SKM-1 treated with dmso at 0.1 percent for 144 hours (cell line): ENCODE results near the gene BCAP31.
"Not testable (repeated sequence)": the region's sequence is repeated elsewhere in the genome, so short reads cannot be mapped to it uniquely, and the experiment has no call there.

Experiments used
- DNase-seq: peaks from one replicate; lab custom pipeline; 2025; ENCODE audit not compliant: unreplicated experiment; lab: John Stamatoyannopoulos, UW

Gene BCAP31

DNA sequence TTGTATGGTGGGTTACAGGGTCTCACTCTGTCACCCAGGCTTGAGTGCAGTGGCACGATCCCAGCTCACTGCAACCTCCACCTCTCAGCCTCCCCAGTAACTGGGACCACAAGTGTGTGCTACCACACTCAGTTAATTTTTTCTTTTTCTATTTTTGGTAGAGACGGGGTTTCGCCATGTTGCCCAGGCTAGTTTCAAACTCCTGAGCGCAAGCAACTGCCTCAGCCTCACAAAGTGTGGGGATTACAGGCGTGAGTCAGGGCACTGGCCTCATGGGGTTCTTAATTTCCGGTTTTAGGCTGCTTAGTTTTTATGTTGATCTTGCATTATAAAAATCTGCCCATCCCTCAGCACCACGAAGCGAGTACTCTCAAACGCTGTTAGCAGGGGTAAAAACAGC, 6.7 kb downstream of the BCAP31 start:
- DNase-seq: no peak

GRCh38 chrX:153714256-153714655, 9.9 kb downstream of the BCAP31 start:
- no peak for DNase-seq

GRCh38 chrX:153709726-153710674, 14.2 kb downstream of the BCAP31 start:
- no peak for DNase-seq

DNA sequence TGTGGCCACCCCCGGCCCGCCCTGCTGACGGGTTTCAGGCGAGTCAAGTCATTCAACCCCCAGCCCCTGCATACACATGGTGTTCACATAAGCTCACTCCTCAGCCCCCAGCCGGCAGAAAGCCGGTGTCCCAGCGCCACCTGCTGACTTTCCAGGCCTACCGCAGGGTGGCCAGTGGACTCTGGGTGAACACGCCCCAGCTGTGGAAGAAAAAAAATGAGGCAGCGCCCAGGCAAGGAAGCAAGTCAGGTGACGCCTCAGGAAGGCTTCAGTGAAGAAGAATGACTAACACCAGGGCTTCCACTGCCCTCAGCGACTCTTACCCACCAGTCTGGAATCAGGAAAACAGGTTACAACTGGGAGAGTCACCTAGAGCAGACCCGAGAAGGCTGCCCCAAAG, 15.8 kb downstream of the BCAP31 start:
- peak; percentile 15 for DNase-seq

DNA sequence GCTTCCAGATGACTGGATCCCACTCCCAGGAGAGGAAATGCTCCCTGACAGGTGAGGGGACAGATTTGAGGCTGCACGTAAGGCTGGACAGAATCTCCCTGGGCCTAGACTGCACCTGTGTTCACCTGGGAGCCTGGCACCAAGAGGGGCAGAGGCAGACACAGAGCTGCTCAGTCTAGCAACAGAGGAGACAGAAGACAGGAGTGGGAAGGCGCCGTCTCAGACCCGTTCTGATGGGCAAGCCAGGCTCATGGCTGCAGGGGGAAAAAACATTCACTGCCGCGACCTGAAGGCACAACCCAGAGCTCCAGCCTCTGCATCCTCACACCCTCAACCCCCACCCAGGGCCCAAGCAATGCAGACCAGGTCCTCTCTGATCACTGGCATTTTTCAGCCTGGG, 16.8 kb downstream of the BCAP31 start:
- DNase-seq: no peak

- DNase-seq: no peak
Observed at GRCh38 chrX:153706799-153707198, 17.4 kb downstream of the BCAP31 start.

DNA sequence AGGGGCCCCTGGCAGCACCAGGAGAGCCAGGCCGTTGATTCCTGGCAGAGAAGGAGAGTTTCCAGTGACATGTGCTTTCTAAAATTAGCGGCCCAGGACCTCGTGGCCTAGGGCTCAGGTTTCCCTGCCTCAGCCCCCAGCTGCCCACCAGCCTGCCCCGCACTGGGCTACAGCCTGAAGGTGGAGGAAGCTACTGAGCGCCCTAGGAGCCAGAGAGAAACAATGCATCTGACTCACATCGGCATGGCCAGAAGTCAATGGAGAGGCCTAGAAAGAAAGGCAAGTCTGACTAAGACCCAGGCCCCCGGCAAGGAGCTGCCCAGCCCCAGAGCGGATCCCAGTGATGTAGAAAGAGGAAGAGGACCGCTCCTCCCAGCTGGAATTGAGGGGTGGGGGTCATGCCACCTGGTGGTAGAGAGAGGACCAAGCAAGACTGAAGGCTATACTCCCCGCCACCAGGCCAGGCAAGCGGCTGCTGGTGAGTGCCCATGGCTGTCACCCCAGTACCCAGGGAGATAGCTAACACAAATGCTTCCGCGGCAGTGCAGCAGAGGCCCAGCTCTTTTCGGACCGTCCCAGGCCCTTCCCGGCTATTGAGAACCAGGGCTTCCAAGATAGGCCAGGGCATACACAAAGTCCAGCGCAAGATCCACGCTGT, 18.7 kb downstream of the BCAP31 start:
- DNase-seq: not testable (repeated sequence)

GRCh38 chrX:153704631-153705402, 19.4 kb downstream of the BCAP31 start:
- DNase-seq: not testable (repeated sequence)

DNA sequence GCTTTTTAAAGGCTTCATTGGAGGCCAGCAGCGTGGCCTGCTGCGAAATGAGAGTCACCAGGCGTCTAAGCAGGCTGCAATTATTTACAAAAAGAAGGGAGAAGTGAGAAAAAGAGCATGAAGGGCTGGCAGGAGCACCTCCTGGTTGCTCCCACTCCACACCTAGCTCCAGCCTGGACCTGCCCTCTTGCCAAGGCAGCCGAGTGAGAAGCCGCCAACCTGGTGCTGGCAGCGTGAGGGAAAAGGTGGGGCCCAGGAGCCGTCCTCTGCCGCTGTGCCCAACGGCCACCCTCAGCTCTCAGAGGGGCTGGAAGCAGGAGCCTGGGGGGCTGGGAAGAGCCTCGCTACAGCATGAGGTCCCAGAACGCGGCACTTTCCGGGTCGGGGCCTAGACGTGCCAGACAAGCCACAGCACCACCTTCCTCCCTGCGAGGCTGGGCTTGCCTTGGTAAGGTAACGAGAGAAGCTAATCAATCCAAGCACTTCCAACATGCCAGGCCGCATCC, 20.1 kb downstream of the BCAP31 start:
- DNase-seq: no peak

GRCh38 chrX:153703036-153703370, 21.2 kb downstream of the BCAP31 start:
- no peak for DNase-seq

DNA sequence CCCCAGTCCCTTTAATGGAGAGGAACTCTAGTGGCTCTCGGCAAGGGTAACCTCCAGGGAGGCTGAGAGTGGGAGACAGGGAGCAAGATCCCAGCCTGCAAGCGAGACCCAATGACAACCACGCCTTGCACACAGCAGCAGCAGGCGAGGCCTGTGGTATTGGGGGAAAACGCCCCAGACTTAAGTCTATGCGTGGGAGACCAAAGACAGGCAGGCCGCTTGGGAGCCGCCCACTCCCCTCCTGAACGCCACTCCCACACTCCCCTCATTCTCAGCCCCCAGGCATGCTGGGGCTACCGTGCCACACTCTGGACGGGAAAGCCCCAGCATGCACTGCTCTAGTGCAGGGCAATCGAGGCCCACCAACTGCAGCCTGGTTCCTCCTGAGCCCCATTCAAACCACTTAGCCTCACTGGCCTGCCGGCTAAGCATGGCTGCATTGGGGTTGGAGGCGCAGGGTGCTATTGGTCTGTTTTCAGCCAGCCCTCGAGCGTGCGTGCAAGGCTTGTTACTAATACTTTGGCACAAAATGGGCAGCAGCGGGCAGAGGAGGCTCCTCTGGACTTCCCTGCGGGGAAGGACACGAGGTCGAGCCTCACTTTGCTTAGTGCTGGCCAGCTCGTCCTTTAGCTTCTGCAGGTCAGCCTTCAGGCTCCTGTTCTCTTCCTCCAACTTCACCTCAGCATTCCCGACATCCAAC, 21.7 kb downstream of the BCAP31 start:
- no peak for DNase-seq

DNA sequence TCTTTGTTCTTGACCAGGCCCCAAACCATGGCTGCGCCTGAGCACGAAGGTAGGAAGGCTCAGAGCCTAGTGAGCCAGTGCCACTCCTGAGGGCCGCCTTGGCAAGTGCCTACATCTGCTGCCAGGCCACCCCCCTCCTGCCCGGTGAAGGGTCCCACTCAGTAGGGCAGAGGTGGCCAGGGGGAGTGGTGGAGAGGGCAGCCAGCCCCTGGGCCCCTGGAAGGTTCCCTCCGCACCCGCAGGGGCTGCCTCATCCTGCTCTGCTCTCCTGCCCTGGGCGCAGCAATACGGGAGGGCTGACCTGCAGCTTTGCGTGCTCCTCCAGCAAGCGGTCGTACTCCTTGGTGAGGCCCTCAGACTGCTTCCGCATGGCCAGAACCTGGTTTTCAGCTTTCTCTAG, 22.5 kb downstream of the BCAP31 start:
- no peak for DNase-seq

GRCh38 chrX:153700967-153701366, 23.2 kb downstream of the BCAP31 start:
- no peak for DNase-seq

DNA sequence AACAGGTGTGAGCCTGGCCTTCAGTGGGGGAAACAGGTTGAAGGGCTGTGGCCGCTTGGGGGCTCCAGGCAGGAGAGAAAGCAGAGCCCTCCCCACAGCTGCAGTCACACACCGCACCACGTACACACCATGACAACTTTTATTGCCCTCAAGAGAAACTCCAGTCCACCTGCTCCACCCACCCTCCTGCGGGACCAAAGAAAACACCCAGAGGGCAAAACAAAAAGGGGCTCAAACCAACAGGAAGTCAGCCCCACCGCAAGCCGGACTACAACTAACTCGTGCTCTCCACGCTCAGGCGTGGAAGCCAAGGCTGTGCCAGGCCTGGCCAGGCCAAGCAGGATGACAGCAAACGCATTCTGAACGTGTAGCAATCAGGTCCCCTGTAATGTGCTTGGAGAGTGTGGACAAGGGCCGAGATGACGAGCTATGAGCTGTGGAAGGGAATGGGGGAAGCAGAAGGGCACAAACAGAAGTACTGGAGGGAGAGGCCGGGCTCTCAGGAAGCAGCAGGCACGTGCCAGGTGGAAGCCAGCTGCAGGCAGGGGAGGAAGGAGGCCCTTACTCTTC, 23.7 kb downstream of the BCAP31 start:
- DNase-seq: no peak

GRCh38 chrX:153699784-153700371, 24.3 kb downstream of the BCAP31 start:
- not testable (repeated sequence) for DNase-seq

- not testable (repeated sequence) for DNase-seq
Observed at GRCh38 chrX:153699210-153699783, 24.9 kb downstream of the BCAP31 start.

GRCh38 chrX:153697924-153698865, 26.0 kb downstream of the BCAP31 start:
- DNase-seq: no peak

- not testable (repeated sequence) for DNase-seq
Observed at GRCh38 chrX:153696986-153697722, 27.0 kb downstream of the BCAP31 start.
